HepG2 (cell line): ENCODE results near the gene RNASE11. TPM values are rescaled to one million over a fixed set of nuclear protein-coding genes. Genes with fewer than 3 reads are reported as not detected.

Source experiments
- FLYWCH1 ChIP-seq: sonication (generic); formaldehyde crosslinking; IDR thresholded peaks from 2 replicates; pipeline ENCODE4 v1.8.1; 2023; ENCODE audit warnings: mild to moderate bottlenecking, missing genetic modification reagents
- FOXA1 ChIP-seq, 2 experiments: fragments of 450-650 bp in 1 of 2; sonication (generic) in 1 of 2; formaldehyde crosslinking in 1 of 2; IDR thresholded peaks; 2 replicates each; pipeline versions ENCODE4 v1.4.0 to v1.6.1; 2016 to 2020; ENCODE audit warnings: missing genetic modification reagents in 1 of 2
- MAFF ChIP-seq: IDR thresholded peaks from 2 replicates; pipeline ENCODE4 v1.6.1; 2011; ENCODE audit warnings: low read depth, low read length, improper control_type of control experiment
- MAZ ChIP-seq, 2 experiments: sonication (generic) in 1 of 2; formaldehyde crosslinking in 1 of 2; IDR thresholded peaks; 2 replicates each; pipeline versions ENCODE4 v1.5.0 to v1.6.1; 2012 to 2020; ENCODE audit warnings: low read depth in 2 of 2, mild to moderate bottlenecking in 2 of 2, borderline replicate concordance in 1 of 2, improper control_type of control experiment in 1 of 2, low read length in 1 of 2, missing genetic modification reagents in 1 of 2, moderate library complexity in 1 of 2
- MXD4 ChIP-seq: IDR thresholded peaks from 2 replicates; pipeline ENCODE4 v1.6.1; 2016; ENCODE audit warnings: mild to moderate bottlenecking, missing biosample characterization, missing genetic modification reagents
- ZBTB7B ChIP-seq: sonication (generic); formaldehyde crosslinking; IDR thresholded peaks from 2 replicates; pipeline ENCODE4 v1.4.0; 2020; ENCODE audit warnings: missing genetic modification reagents
- ZNF652 ChIP-seq: IDR thresholded peaks from 2 replicates; pipeline ENCODE4 v1.6.1; 2016; ENCODE audit warnings: low read depth, borderline replicate concordance
- ZNF724P ChIP-seq: sonication (generic); formaldehyde crosslinking; IDR thresholded peaks from 2 replicates; pipeline ENCODE4 v1.8.0; 2022; ENCODE audit warnings: missing genetic modification reagents, borderline replicate concordance
- polyA plus RNA-seq, 8 experiments: library from polyadenylated mRNA; depleted of rRNA in 3 of 8; stranded (reverse) in 7 of 8; unstranded in 1 of 8; fragments of >200 nt; fragmentation: Illumina TruSeq in 4 of 8; extraction: Trizol in 4 of 8; gene quantifications; 2 replicates each; pipeline versions ENCODE4 v1.2.1 to v1.2.3, GENCODE V29; 2011 to 2016; ENCODE audit warnings: low read depth in 4 of 8, missing spikeins in 1 of 8, mixed read lengths in 1 of 8; ENCODE audit not compliant: insufficient read depth in 1 of 8
- total RNA-seq, 5 experiments: library from RNA; depleted of rRNA; stranded (reverse); fragments of >200 nt; fragmentation: Illumina TruSeq; extraction: Trizol; gene quantifications; 2 replicates each; pipeline ENCODE4 v1.2.3, GENCODE V29; 2016; ENCODE audit warnings: low read depth in 1 of 5
- TF ChIP-seq, protein P1 (sequence below): sonication (generic); formaldehyde crosslinking; conservative IDR thresholded peaks from 2 replicates; pipeline ENCODE4 v1.4.0; 2020; ENCODE audit warnings: missing genetic modification reagents
- TF ChIP-seq, protein P2 (sequence below): sonication (generic); formaldehyde crosslinking; IDR thresholded peaks from 2 replicates; pipeline ENCODE4 v1.9.0; 2022; ENCODE audit warnings: missing genetic modification reagents, mild to moderate bottlenecking, borderline replicate concordance
- TF ChIP-seq, protein P3 (sequence below): sonication (generic); formaldehyde crosslinking; IDR thresholded peaks from 2 replicates; pipeline ENCODE4 v1.8.0; 2022; ENCODE audit warnings: missing genetic modification reagents, low read depth, mild to moderate bottlenecking, borderline replicate concordance
- TF ChIP-seq, protein P4 (sequence below): sonication (generic); formaldehyde crosslinking; IDR thresholded peaks from 2 replicates; pipeline ENCODE4 v1.5.0; 2020; ENCODE audit warnings: mild to moderate bottlenecking, missing genetic modification reagents, moderate library complexity
- TF ChIP-seq, protein P5 (sequence below): sonication (generic); formaldehyde crosslinking; IDR thresholded peaks from 2 replicates; pipeline ENCODE4 v1.4.0; 2020; ENCODE audit warnings: missing genetic modification reagents
- TF ChIP-seq, protein P6 (sequence below): sonication (generic); formaldehyde crosslinking; IDR thresholded peaks from 2 replicates; pipeline ENCODE4 v1.4.0; 2020; ENCODE audit warnings: missing genetic modification reagents, borderline replicate concordance
- TF ChIP-seq, protein P7 (sequence below): sonication (generic); formaldehyde crosslinking; conservative IDR thresholded peaks from 2 replicates; pipeline ENCODE4 v1.8.0; 2022; ENCODE audit warnings: mild to moderate bottlenecking, moderate library complexity, missing genetic modification reagents

RNASE11 gene
- total and polyA plus RNA-seq, 2 of the 13 experiments (the other 11 are each of a cell fraction or from before 2014, with no cell fraction given) = not detected

DNA sequence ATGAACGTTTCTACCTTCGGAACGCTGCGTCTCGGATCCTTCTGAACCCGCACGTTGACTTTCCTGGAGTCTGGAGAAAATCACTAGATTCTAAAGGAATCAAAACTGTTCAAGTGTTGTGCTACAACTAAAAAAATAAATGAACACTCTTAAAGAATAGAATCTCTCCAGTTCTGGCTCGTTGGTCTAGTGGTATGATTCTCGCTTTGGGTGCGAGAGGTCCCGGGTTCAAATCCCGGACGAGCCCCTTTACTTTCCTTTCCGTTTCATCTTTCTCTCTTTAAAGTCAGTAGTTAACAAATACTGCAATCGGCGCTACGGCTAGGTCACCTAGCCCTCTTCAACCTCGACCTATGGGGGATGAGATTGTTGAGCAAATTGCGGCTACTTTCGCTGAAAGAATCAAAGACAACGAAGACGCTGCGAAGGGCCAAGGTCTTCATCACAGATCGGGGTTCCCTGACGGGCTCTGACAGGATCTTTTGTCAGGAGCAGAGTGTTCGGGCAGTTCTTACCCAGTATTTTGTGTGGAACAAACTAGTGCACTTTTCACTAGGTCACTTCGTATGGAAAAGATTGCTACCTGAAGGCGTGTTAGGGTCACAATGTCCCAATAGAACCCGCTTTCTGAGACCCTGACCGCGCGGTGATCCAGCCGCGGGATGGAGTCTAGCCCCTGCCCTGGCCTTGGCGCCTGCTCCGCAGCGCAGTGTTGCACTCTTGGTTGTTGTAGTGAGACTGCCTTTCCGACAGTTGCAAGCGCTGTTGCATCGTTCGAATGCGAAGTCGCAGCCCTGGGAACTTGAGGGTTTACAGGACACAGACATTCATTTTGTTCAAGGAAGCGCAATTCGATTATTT, 45.3 kb upstream of the RNASE11 start (continued):
- peak; percentile 13; the same call in 1 of the 2 replicates for TF ChIP-seq ZNF652 (CRISPR knock-in tag)
- TF ChIP-seq, protein P1, sequence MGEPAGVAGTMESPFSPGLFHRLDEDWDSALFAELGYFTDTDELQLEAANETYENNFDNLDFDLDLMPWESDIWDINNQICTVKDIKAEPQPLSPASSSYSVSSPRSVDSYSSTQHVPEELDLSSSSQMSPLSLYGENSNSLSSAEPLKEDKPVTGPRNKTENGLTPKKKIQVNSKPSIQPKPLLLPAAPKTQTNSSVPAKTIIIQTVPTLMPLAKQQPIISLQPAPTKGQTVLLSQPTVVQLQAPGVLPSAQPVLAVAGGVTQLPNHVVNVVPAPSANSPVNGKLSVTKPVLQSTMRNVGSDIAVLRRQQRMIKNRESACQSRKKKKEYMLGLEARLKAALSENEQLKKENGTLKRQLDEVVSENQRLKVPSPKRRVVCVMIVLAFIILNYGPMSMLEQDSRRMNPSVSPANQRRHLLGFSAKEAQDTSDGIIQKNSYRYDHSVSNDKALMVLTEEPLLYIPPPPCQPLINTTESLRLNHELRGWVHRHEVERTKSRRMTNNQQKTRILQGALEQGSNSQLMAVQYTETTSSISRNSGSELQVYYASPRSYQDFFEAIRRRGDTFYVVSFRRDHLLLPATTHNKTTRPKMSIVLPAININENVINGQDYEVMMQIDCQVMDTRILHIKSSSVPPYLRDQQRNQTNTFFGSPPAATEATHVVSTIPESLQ = 0 out of 2 replicates have a peak, but pooled peaks have one; percentile 40
- TF ChIP-seq, protein P2, sequence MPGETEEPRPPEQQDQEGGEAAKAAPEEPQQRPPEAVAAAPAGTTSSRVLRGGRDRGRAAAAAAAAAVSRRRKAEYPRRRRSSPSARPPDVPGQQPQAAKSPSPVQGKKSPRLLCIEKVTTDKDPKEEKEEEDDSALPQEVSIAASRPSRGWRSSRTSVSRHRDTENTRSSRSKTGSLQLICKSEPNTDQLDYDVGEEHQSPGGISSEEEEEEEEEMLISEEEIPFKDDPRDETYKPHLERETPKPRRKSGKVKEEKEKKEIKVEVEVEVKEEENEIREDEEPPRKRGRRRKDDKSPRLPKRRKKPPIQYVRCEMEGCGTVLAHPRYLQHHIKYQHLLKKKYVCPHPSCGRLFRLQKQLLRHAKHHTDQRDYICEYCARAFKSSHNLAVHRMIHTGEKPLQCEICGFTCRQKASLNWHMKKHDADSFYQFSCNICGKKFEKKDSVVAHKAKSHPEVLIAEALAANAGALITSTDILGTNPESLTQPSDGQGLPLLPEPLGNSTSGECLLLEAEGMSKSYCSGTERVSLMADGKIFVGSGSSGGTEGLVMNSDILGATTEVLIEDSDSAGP (CRISPR knock-in tag) = peak; percentile 53; the same call in 1 of the 2 replicates
- TF ChIP-seq MAZ (IDR thresholded peaks at IDR 0.05; ENCODE audit: borderline replicate concordance, low read depth, low read length) = 0 out of 2 replicates have a peak, but pooled peaks have one; percentile 30
- no peak for TF ChIP-seq MAZ (CRISPR knock-in tag; IDR thresholded peaks at IDR 0.05; ENCODE audit: low read depth)
- no peak for TF ChIP-seq FOXA1 (IDR thresholded peaks at IDR 0.05)
- no peak; the same call in 1 of the 2 replicates for TF ChIP-seq FOXA1 (CRISPR knock-in tag; IDR thresholded peaks at IDR 0.05)
- TF ChIP-seq FLYWCH1 (CRISPR knock-in tag) = no peak
- no peak for TF ChIP-seq MXD4 (CRISPR knock-in tag)
- TF ChIP-seq ZBTB7B (CRISPR knock-in tag) = peak; percentile 66; the same call in 1 of the 2 replicates
- TF ChIP-seq, protein P3, sequence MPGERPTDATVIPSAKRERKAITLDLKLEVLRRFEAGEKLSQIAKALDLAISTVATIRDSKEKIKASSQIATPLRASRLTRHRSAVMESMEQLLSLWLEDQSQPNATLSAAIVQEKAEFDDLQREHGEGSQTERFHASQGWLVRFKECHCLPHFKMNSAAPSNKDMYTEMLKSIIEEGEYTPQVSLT (CRISPR knock-in tag) = no peak
- TF ChIP-seq, protein P4, sequence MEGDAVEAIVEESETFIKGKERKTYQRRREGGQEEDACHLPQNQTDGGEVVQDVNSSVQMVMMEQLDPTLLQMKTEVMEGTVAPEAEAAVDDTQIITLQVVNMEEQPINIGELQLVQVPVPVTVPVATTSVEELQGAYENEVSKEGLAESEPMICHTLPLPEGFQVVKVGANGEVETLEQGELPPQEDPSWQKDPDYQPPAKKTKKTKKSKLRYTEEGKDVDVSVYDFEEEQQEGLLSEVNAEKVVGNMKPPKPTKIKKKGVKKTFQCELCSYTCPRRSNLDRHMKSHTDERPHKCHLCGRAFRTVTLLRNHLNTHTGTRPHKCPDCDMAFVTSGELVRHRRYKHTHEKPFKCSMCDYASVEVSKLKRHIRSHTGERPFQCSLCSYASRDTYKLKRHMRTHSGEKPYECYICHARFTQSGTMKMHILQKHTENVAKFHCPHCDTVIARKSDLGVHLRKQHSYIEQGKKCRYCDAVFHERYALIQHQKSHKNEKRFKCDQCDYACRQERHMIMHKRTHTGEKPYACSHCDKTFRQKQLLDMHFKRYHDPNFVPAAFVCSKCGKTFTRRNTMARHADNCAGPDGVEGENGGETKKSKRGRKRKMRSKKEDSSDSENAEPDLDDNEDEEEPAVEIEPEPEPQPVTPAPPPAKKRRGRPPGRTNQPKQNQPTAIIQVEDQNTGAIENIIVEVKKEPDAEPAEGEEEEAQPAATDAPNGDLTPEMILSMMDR (CRISPR knock-in tag) = no peak; the same call in 1 of the 2 replicates
- TF ChIP-seq, protein P5, sequence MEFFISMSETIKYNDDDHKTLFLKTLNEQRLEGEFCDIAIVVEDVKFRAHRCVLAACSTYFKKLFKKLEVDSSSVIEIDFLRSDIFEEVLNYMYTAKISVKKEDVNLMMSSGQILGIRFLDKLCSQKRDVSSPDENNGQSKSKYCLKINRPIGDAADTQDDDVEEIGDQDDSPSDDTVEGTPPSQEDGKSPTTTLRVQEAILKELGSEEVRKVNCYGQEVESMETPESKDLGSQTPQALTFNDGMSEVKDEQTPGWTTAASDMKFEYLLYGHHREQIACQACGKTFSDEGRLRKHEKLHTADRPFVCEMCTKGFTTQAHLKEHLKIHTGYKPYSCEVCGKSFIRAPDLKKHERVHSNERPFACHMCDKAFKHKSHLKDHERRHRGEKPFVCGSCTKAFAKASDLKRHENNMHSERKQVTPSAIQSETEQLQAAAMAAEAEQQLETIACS (CRISPR knock-in tag) = peak; percentile 15; the same call in 1 of the 2 replicates
- no peak for TF ChIP-seq ZNF724P (CRISPR knock-in tag)
- TF ChIP-seq, protein P6, sequence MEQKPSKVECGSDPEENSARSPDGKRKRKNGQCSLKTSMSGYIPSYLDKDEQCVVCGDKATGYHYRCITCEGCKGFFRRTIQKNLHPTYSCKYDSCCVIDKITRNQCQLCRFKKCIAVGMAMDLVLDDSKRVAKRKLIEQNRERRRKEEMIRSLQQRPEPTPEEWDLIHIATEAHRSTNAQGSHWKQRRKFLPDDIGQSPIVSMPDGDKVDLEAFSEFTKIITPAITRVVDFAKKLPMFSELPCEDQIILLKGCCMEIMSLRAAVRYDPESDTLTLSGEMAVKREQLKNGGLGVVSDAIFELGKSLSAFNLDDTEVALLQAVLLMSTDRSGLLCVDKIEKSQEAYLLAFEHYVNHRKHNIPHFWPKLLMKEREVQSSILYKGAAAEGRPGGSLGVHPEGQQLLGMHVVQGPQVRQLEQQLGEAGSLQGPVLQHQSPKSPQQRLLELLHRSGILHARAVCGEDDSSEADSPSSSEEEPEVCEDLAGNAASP (CRISPR knock-in tag) = peak; percentile 20; the same call in 1 of the 2 replicates
- TF ChIP-seq MAFF = no peak
- TF ChIP-seq, protein P7, sequence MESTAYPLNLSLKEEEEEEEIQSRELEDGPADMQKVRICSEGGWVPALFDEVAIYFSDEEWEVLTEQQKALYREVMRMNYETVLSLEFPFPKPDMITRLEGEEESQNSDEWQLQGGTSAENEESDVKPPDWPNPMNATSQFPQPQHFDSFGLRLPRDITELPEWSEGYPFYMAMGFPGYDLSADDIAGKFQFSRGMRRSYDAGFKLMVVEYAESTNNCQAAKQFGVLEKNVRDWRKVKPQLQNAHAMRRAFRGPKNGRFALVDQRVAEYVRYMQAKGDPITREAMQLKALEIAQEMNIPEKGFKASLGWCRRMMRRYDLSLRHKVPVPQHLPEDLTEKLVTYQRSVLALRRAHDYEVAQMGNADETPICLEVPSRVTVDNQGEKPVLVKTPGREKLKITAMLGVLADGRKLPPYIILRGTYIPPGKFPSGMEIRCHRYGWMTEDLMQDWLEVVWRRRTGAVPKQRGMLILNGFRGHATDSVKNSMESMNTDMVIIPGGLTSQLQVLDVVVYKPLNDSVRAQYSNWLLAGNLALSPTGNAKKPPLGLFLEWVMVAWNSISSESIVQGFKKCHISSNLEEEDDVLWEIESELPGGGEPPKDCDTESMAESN (CRISPR knock-in tag) = peak; percentile 79
